Activated CD4-positive, CD25-positive, alpha-beta regulatory T cell treated with anti-CD3 and anti-CD28 coated beads, Interleukin-2, amount 50 U/mL, for 16 hours (primary cell): ENCODE data around the gene ZBTB20.

Source experiments
- DNase-seq: peaks from one replicate; pipeline ENCODE4 v3.0.0-alpha.2; 2020; ENCODE audit warnings: low read depth, low spot score

The ZBTB20 gene

GRCh38 chr3:114538211-114538610 is 608.9 kb downstream of the ZBTB20 start:
- no peak for DNase-seq

- no peak for DNase-seq
Measured at GRCh38 chr3:114528517-114528916, 618.6 kb downstream of the ZBTB20 start.

GRCh38 chr3:114527036-114527644 is 619.9 kb downstream of the ZBTB20 start:
- DNase-seq = no peak

- DNase-seq = no peak
Measured at GRCh38 chr3:114525278-114525677, 621.8 kb downstream of the ZBTB20 start.

GRCh38 chr3:114519415-114519814 is 627.7 kb downstream of the ZBTB20 start:
- DNase-seq = no peak

GRCh38 chr3:114518206-114518808 is 628.8 kb downstream of the ZBTB20 start:
- no peak for DNase-seq

- no peak for DNase-seq
Measured at GRCh38 chr3:114510201-114510600, 636.9 kb downstream of the ZBTB20 start.

GRCh38 chr3:114509756-114510155 is 637.3 kb downstream of the ZBTB20 start:
- DNase-seq = no peak

- no peak for DNase-seq
Measured at GRCh38 chr3:114508976-114509375, 638.1 kb downstream of the ZBTB20 start.

GRCh38 chr3:114508208-114508607 is 638.9 kb downstream of the ZBTB20 start:
- no peak for DNase-seq

- no peak for DNase-seq
Measured at GRCh38 chr3:114506591-114507300, 640.3 kb downstream of the ZBTB20 start.

- no peak for DNase-seq
Measured at GRCh38 chr3:114504941-114505628, 642.0 kb downstream of the ZBTB20 start.

- DNase-seq = no peak
Measured at GRCh38 chr3:114502204-114502603, 644.9 kb downstream of the ZBTB20 start.

- DNase-seq = no peak
Measured at GRCh38 chr3:114499976-114500375, 647.1 kb downstream of the ZBTB20 start.

- DNase-seq = no peak
Measured at GRCh38 chr3:114498539-114499370, 648.3 kb downstream of the ZBTB20 start.

GRCh38 chr3:114496874-114497273 is 650.2 kb downstream of the ZBTB20 start:
- no peak for DNase-seq

GRCh38 chr3:114496466-114496865 is 650.6 kb downstream of the ZBTB20 start:
- DNase-seq = no peak

- DNase-seq = no peak
Measured at GRCh38 chr3:114496021-114496434, 651.1 kb downstream of the ZBTB20 start.

GRCh38 chr3:114494498-114494897 is 652.6 kb downstream of the ZBTB20 start:
- DNase-seq = no peak

- no peak for DNase-seq
Measured at GRCh38 chr3:114490829-114491228, 656.3 kb downstream of the ZBTB20 start.

- DNase-seq = no peak
Measured at GRCh38 chr3:114487502-114487901, 659.6 kb downstream of the ZBTB20 start.

- no peak for DNase-seq
Measured at GRCh38 chr3:114484919-114485318, 662.2 kb downstream of the ZBTB20 start.
